Peyer's patch (tissue), 4 donors: ENCODE data around the gene SCAMP3. TPM values are rescaled to one million over a fixed set of nuclear protein-coding genes. Genes with fewer than 3 reads are reported as not detected.
A peak's percentile ranks its signal among the peaks of the same experiment; 100 is the strongest.

Experiments
- DNase-seq, 3 donors: peaks; one replicate each; pipeline ENCODE4 v3.0.0-alpha.2; 2017 to 2019
- H3K27ac ChIP-seq, 4 donors: fragments of 200-600 bp; sonication (generic); one replicate each; pipeline ENCODE4 v1.5.1; 2016 to 2019
- H3K27me3 ChIP-seq, 2 donors: fragments of 200-600 bp; sonication (generic); one replicate each; pipeline ENCODE4 v1.5.1; 2019
- H3K36me3 ChIP-seq, 3 donors: fragments of 200-600 bp; sonication (generic); one replicate each; pipeline ENCODE4 v1.5.1; 2016 to 2019
- H3K4me1 ChIP-seq, 4 donors: fragments of 200-600 bp; sonication (generic); one replicate each; pipeline ENCODE4 v1.5.1; 2016 to 2019
- H3K4me3 ChIP-seq, 4 donors: fragments of 200-600 bp; sonication (generic); 1 replicate in 3 of 4; 2 replicates in 1 of 4; pipeline ENCODE4 v1.5.1; 2016 to 2019; ENCODE audit warnings: mild to moderate bottlenecking in 1 of 4
- H3K9me3 ChIP-seq, 4 donors: fragments of 200-600 bp; sonication (generic); one replicate each; pipeline ENCODE4 v1.5.1; 2016 to 2019; ENCODE audit warnings: mild to moderate bottlenecking in 1 of 4
- CTCF ChIP-seq, 6 experiments: fragments of 450-650 bp in 4 of 6; fragments of 200-600 bp in 2 of 6; sonication (generic) in 1 of 6; IDR thresholded peaks; one replicate each; pipeline ENCODE4 v1.5.1; 2017 to 2019; ENCODE audit warnings: antibody characterized with exemption in 6 of 6, mild to moderate bottlenecking in 3 of 6, moderate library complexity in 1 of 6
- POLR2A ChIP-seq, 2 donors: fragments of 450-650 bp; IDR thresholded peaks; one replicate each; pipeline ENCODE4 v1.5.1; 2017; ENCODE audit warnings: antibody characterized with exemption in 2 of 2, mild to moderate bottlenecking in 2 of 2, moderate library complexity in 2 of 2
- total RNA-seq, 4 donors: library from RNA; depleted of rRNA; stranded (reverse); fragments of >200 nt; gene quantifications; one replicate each; pipeline ENCODE4 v1.1.0, GENCODE V29; 2016

Gene SCAMP3
- total RNA-seq, 4 donors from 2014 or later, result 34.7 to 63.7 (median 49.2) TPM

GRCh38 chr1:155245163-155245524 lies 17.0 kb downstream of the SCAMP3 start:
- no peak for DNase-seq
- peak overlapping the region; percentile 80 to 95 (median 86) for H3K27ac ChIP-seq
- no peaks in the 10 kb centered on the region for H3K27me3 ChIP-seq
- peaks cover 0 to 26% (median 7%) of the 10 kb centered on the region in 4 donors for H3K4me1 ChIP-seq
- peaks cover 0 to 8% (median 0%) of the 10 kb centered on the region in 3 donors for H3K36me3 ChIP-seq
- peak overlapping the region; percentile 48 to 70 (median 61) for H3K4me3 ChIP-seq
- H3K9me3 ChIP-seq, result no peaks in the 10 kb centered on the region
- no peak for TF ChIP-seq POLR2A (IDR thresholded peaks at IDR 0.05)
- no peak for TF ChIP-seq CTCF (IDR thresholded peaks at IDR 0.05)

GRCh38 chr1:155244368-155245162 lies 17.6 kb downstream of the SCAMP3 start:
- TF ChIP-seq POLR2A (IDR thresholded peaks at IDR 0.05) (peak; percentile 81 to 87), CTCF (IDR thresholded peaks at IDR 0.05) (peak in 5 of 6 experiments; percentile 36 to 98 (median 95))
- Histone ChIP-seq H3K27ac (peak overlapping the region; percentile 80 to 95 (median 86)), H3K4me3 (peak overlapping the region; percentile 48 to 70 (median 61)), H3K36me3 (peaks cover 0 to 9% (median 0%) of the 10 kb centered on the region in 3 donors), H3K4me1 (peaks cover 0 to 27% (median 6%) of the 10 kb centered on the region in 4 donors), H3K27me3 (no peaks in the 10 kb centered on the region), H3K9me3 (no peaks in the 10 kb centered on the region)
- peak; percentile 93 to 99 (median 98) for DNase-seq

- peaks cover 0 to 16% (median 0%) of the 10 kb centered on the region in 3 donors for H3K36me3 ChIP-seq
- peak overlapping the region in 3 of 4 donors; percentile 9 to 95 (median 90) for H3K27ac ChIP-seq
- no peak for TF ChIP-seq CTCF (IDR thresholded peaks at IDR 0.05)
- TF ChIP-seq POLR2A (IDR thresholded peaks at IDR 0.05), result no peak
- no peak for DNase-seq
- peaks cover 0 to 27% (median 6%) of the 10 kb centered on the region in 4 donors for H3K4me1 ChIP-seq
- peak overlapping the region in 1 of 4 donors; percentile 67 for H3K4me3 ChIP-seq
- H3K27me3 ChIP-seq, result no peaks in the 10 kb centered on the region
- H3K9me3 ChIP-seq, result no peaks in the 10 kb centered on the region
Observed at GRCh38 chr1:155242805-155243358, 19.3 kb downstream of the SCAMP3 start.

GRCh38 chr1:155241841-155242264 lies 20.3 kb downstream of the SCAMP3 start:
- Histone ChIP-seq H3K36me3 (peaks cover 0 to 23% (median 0%) of the 10 kb centered on the region in 3 donors), H3K9me3 (no peaks in the 10 kb centered on the region), H3K27me3 (no peaks in the 10 kb centered on the region), H3K27ac (peak overlapping the region in 1 of 4 donors; percentile 34), H3K4me1 (peaks cover 0 to 27% (median 6%) of the 10 kb centered on the region in 4 donors), H3K4me3 (no peak overlapping the region)
- no peak for TF ChIP-seq POLR2A (IDR thresholded peaks at IDR 0.05)
- TF ChIP-seq CTCF (IDR thresholded peaks at IDR 0.05), result no peak
- DNase-seq, result no peak

GRCh38 chr1:155241069-155241679 lies 21.0 kb downstream of the SCAMP3 start:
- Histone ChIP-seq H3K4me1 (peaks cover 0 to 27% (median 6%) of the 10 kb centered on the region in 4 donors), H3K27me3 (no peaks in the 10 kb centered on the region), H3K9me3 (no peaks in the 10 kb centered on the region), H3K27ac (peak overlapping the region in 2 of 4 donors; percentile 34 to 58), H3K4me3 (peak overlapping the region; percentile 25 to 53 (median 44)), H3K36me3 (peaks cover 0 to 29% (median 0%) of the 10 kb centered on the region in 3 donors)
- TF ChIP-seq POLR2A (IDR thresholded peaks at IDR 0.05), result no peak
- no peak for TF ChIP-seq CTCF (IDR thresholded peaks at IDR 0.05)
- peak in 2 of 3 donors; percentile 76 to 92 for DNase-seq
